Panc1 (cell line): ENCODE data around the gene CATSPERD. TPM values are rescaled to one million over a fixed set of nuclear protein-coding genes. Genes with fewer than 3 reads are reported as not detected.

Experiments
- ATAC-seq: fragments of 200-7000 bp; cut with Tn5 transposase; 2 replicates; pipeline ENCODE4 v1.9.1; 2020; ENCODE audit warnings: mild to moderate bottlenecking, moderate library complexity
- BruUV-seq: library from RNA; stranded (reverse); fragments of 400-500 nt; replicated peaks from 2 replicates; lab custom pipeline; 2021; lab: Mats Ljungman, UMichigan
- CTCF ChIA-PET: fragments of 300-600 bp; sonication (Branson Sonifier 250); formaldehyde crosslinking; loops from one replicate; lab custom pipeline; 2022; ENCODE audit warnings: antibody characterized with exemption; lab: Charles Lee
- POLR2A ChIA-PET: fragments of 300-600 bp; sonication (Branson Sonifier 250); formaldehyde crosslinking; loops from one replicate; lab custom pipeline; 2022; ENCODE audit warnings: antibody characterized with exemption; lab: Charles Lee
- DNase-seq: peaks from one replicate; pipeline ENCODE4 v3.0.0-alpha.2; 2010; ENCODE audit warnings: low read depth, low spot score
- H3K27ac ChIP-seq: 2 replicates; pipeline ENCODE4 v1.5.1; 2011; ENCODE audit warnings: mild to moderate bottlenecking, low read length, inconsistent platforms
- H3K27me3 ChIP-seq: fragments of 200-500 bp; sonication (Bioruptor generic); 2 replicates; pipeline ENCODE4 v1.6.0; 2014; ENCODE audit warnings: low read length, inconsistent platforms; ENCODE audit not compliant: control insufficient read depth, insufficient read depth
- H3K36me3 ChIP-seq: fragments of 200-500 bp; sonication (Bioruptor generic); 2 replicates; pipeline ENCODE4 v1.5.1; 2014; ENCODE audit warnings: inconsistent platforms, mild to moderate bottlenecking, low read length, moderate library complexity; ENCODE audit not compliant: control insufficient read depth, insufficient read depth
- H3K4me1 ChIP-seq: 2 replicates; pipeline ENCODE4 v1.5.1; 2011; ENCODE audit warnings: inconsistent platforms, mild to moderate bottlenecking, low read length, moderate library complexity; ENCODE audit not compliant: control insufficient read depth, insufficient read depth
- H3K4me3 ChIP-seq, 2 experiments: 2 replicates each; pipeline ENCODE4 v1.5.1; 2011 to 2012; ENCODE audit warnings: low read depth in 2 of 2, low read length in 2 of 2, mild to moderate bottlenecking in 2 of 2, inconsistent platforms in 1 of 2, moderate library complexity in 1 of 2
- H3K9me3 ChIP-seq: fragments of 200-500 bp; sonication (Bioruptor generic); 2 replicates; pipeline ENCODE4 v1.5.1; 2014; ENCODE audit warnings: low read depth, mild to moderate bottlenecking, inconsistent platforms, low read length, moderate library complexity; ENCODE audit not compliant: control insufficient read depth, insufficient read depth
- POLR2AphosphoS5 ChIP-seq: IDR thresholded peaks from 2 replicates; pipeline ENCODE4 v1.6.1; 2012; ENCODE audit warnings: mild to moderate bottlenecking, low read depth, low read length, moderate library complexity
- REST ChIP-seq, 2 experiments: IDR thresholded peaks; 2 replicates each; pipeline ENCODE4 v1.6.1; 2011 to 2012; ENCODE audit warnings: low read depth in 2 of 2, control low read depth in 1 of 2, low read length in 1 of 2, mild to moderate bottlenecking in 1 of 2, moderate library complexity in 1 of 2; ENCODE audit not compliant: insufficient read depth in 1 of 2
- SIN3A ChIP-seq: IDR thresholded peaks from 2 replicates; pipeline ENCODE4 v1.6.1; 2012; ENCODE audit warnings: low read depth, mild to moderate bottlenecking, low read length, moderate library complexity, borderline replicate concordance; ENCODE audit not compliant: insufficient read depth
- TCF7L2 ChIP-seq: IDR thresholded peaks from 2 replicates; pipeline ENCODE4 v1.6.1; 2011; ENCODE audit warnings: mild to moderate bottlenecking, low read depth, low read length, inconsistent platforms
- in situ Hi-C: cut with HindIII; loops from 2 replicates; pipeline ENCODE4 v1.10.0; 2016; ENCODE audit warnings: low sequenced_read_pairs, low pct_unique_long_range_greater_than_20kb
- intact Hi-C: fragments of 100-400 bp; cut with micrococcal nuclease; formaldehyde crosslinking; loops from one replicate; pipeline ENCODE4 v1.10.0; 2022; ENCODE audit not compliant: unreplicated experiment
- total RNA-seq: library from RNA; stranded (reverse); gene quantifications from one replicate; pipeline ENCODE4 v1.2.1, GENCODE V29; 2021; ENCODE audit not compliant: unreplicated experiment
- TF ChIP-seq, protein P1 (sequence below): fragments of 450-650 bp; IDR thresholded peaks from 2 replicates; pipeline ENCODE4 v1.5.1; 2017; ENCODE audit warnings: mild to moderate bottlenecking

The CATSPERD gene
- total RNA-seq, 1 experiment from 2014 or later, result 0.08 TPM

GRCh38 chr19:5801796-5802619, 81.6 kb downstream of the CATSPERD start:
- no peak for TF ChIP-seq POLR2AphosphoS5
- TF ChIP-seq SIN3A, result no peak
- TF ChIP-seq, protein P1, sequence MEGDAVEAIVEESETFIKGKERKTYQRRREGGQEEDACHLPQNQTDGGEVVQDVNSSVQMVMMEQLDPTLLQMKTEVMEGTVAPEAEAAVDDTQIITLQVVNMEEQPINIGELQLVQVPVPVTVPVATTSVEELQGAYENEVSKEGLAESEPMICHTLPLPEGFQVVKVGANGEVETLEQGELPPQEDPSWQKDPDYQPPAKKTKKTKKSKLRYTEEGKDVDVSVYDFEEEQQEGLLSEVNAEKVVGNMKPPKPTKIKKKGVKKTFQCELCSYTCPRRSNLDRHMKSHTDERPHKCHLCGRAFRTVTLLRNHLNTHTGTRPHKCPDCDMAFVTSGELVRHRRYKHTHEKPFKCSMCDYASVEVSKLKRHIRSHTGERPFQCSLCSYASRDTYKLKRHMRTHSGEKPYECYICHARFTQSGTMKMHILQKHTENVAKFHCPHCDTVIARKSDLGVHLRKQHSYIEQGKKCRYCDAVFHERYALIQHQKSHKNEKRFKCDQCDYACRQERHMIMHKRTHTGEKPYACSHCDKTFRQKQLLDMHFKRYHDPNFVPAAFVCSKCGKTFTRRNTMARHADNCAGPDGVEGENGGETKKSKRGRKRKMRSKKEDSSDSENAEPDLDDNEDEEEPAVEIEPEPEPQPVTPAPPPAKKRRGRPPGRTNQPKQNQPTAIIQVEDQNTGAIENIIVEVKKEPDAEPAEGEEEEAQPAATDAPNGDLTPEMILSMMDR, result no peak
- no peak for TF ChIP-seq REST (IDR thresholded peaks at IDR 0.05; ENCODE audit: insufficient read depth in 1 of 2, low read depth in 2 of 2, low read length in 1 of 2)
- no peak for TF ChIP-seq TCF7L2
- POLR2A ChIA-PET, result interaction anchor here (0.6 kb wide), 1 partner anchor 109 kb away, joined by 6 read pairs; no protein-coding TSS in a partner anchor
- Histone ChIP-seq H3K27ac (no peak overlapping the region), H3K4me3 (no peak overlapping the region), H3K9me3 (no peaks in the 10 kb centered on the region), H3K27me3 (no peaks in the 10 kb centered on the region), H3K4me1 (peaks cover 4% of the 10 kb centered on the region), H3K36me3 (no peaks in the 10 kb centered on the region)
- CTCF ChIA-PET, result interaction anchor here (0.6 kb wide), 1 partner anchor 85 kb away, joined by 5 read pairs; no protein-coding TSS in a partner anchor
- DNase-seq (no peak), ATAC-seq (no peak)
- in situ Hi-C loops (no loop called here), intact Hi-C loops (loop anchor here (10.0 kb wide), 1 partner anchor 93 kb away; no protein-coding TSS in a partner anchor)
- BruUV-seq, result no TSS peak

GRCh38 chr19:5803441-5803751, 83.0 kb downstream of the CATSPERD start:
- in situ Hi-C loops (no loop called here), intact Hi-C loops (loop anchor here (10.0 kb wide), 1 partner anchor 91 kb away; no protein-coding TSS in a partner anchor)
- Histone ChIP-seq H3K27ac (no peak overlapping the region), H3K4me3 (peak overlapping the region; percentile 30 to 54), H3K36me3 (no peaks in the 10 kb centered on the region), H3K4me1 (peaks cover 4% of the 10 kb centered on the region), H3K9me3 (no peaks in the 10 kb centered on the region), H3K27me3 (no peaks in the 10 kb centered on the region)
- no peak for DNase-seq
- ATAC-seq, result no peak
- ChIA-PET POLR2A (no interaction called here), CTCF (interaction anchor here (0.5 to 1.3 kb wide), 10 partner anchors 9 to 716 kb away, joined by 3 to 6 read pairs (median 4); partner anchors contain the start of gene NDUFA11)
- BruUV-seq, result no TSS peak
- TF ChIP-seq SIN3A (no peak), TCF7L2 (no peak), REST (IDR thresholded peaks at IDR 0.05; ENCODE audit: insufficient read depth in 1 of 2, low read depth in 2 of 2, low read length in 1 of 2) (no peak), POLR2AphosphoS5 (no peak)
- TF ChIP-seq, protein P1, result no peak
